Measurements from ENCODE around the gene FHAD1. TPM values are rescaled to one million over a fixed set of nuclear protein-coding genes. Genes with fewer than 3 reads are reported as not detected.

Gene FHAD1
- total and polyA plus RNA-seq, 2 donors (not counting 3 experiments of a cell fraction or from before 2014, with no cell fraction given) = 0.04 to 0.69 TPM

- Histone ChIP-seq H3K79me2 (ENCODE audit: control insufficient read depth, insufficient read depth, low read length) (no peaks in the 10 kb centered on the region), H3K9me1 (replicated peaks; ENCODE audit: control insufficient read depth, extremely low read depth, insufficient read depth, low read length) (no peaks in the 10 kb centered on the region), H3K9ac (replicated peaks; ENCODE audit: extremely low read depth, insufficient read depth, low read length) (no peak overlapping the region), H2AFZ (ENCODE audit: low read depth, low read length) (no peak overlapping the region), H3K27me3 (ENCODE audit: control insufficient read depth in 2 of 2, insufficient read depth in 2 of 2, low read length in 2 of 2) (no peaks in the 10 kb centered on the region), H3K9me3 (replicated peaks; ENCODE audit: control insufficient read depth, insufficient read depth, low read length) (no peaks in the 10 kb centered on the region), H3K36me3 (ENCODE audit: control insufficient read depth in 2 of 2, extremely low read depth in 1 of 2, insufficient read depth in 2 of 2, low read length in 2 of 2) (no peaks in the 10 kb centered on the region), H3K27ac (ENCODE audit: insufficient read depth, low read depth, low read length) (no peak overlapping the region), H3K4me1 (ENCODE audit: control insufficient read depth, extremely low read depth, insufficient read depth, low read length) (peaks cover 14% of the 10 kb centered on the region), H3K4me3 (replicated peaks in 1 of 3; ENCODE audit: insufficient read depth in 1 of 3, low read depth in 1 of 3, low read length in 3 of 3) (no peak overlapping the region), H3K4me2 (ENCODE audit: insufficient read depth, low read length) (no peak overlapping the region), H4K20me1 (replicated peaks; ENCODE audit: control insufficient read depth, extremely low read depth, insufficient read depth, low read length) (no peaks in the 10 kb centered on the region)
- TF ChIP-seq FOS (IDR thresholded peaks at IDR 0.05; ENCODE audit: borderline replicate concordance, insufficient read depth, low read length) (no peak), GATA2 (IDR thresholded peaks at IDR 0.05; ENCODE audit: insufficient read depth, insufficient read length, low read depth, low read length) (no peak), JUN (IDR thresholded peaks at IDR 0.05; ENCODE audit: borderline replicate concordance, insufficient read depth, insufficient read length, low read depth) (no peak), MYC (IDR thresholded peaks at IDR 0.05; ENCODE audit: low read depth, low read length) (no peak), POLR2A (IDR thresholded peaks at IDR 0.05; ENCODE audit: low read depth, low read length) (no peak)
- intact Hi-C loops (cut with micrococcal nuclease) (no loop called here), dilution Hi-C loops (cut with MboI; ENCODE audit: extremely low pct_ligation_motif_present, low sequenced_read_pairs) (no loop called here)
- FAIRE-seq (no peak), DNase-seq (ENCODE audit: low read depth, low spot score) (no peak)
- no TSS peak for BruUV-seq (replicated peaks)
- CTCF ChIA-PET = interaction anchor here (1.4 to 2.7 kb wide), 2 partner anchors 26 to 76 kb away, joined by 5 to 9 read pairs; no protein-coding TSS in a partner anchor
- POLR2A ChIA-PET = no interaction called here
Measured at GRCh38 chr1:15204931-15205330, 42.1 kb upstream of the FHAD1 start.

- Histone ChIP-seq H3K4me2 (ENCODE audit: insufficient read depth, low read length) (no peak overlapping the region), H3K4me1 (ENCODE audit: control insufficient read depth, extremely low read depth, insufficient read depth, low read length) (peaks cover 6% of the 10 kb centered on the region), H3K9me1 (replicated peaks; ENCODE audit: control insufficient read depth, extremely low read depth, insufficient read depth, low read length) (no peaks in the 10 kb centered on the region), H4K20me1 (replicated peaks; ENCODE audit: control insufficient read depth, extremely low read depth, insufficient read depth, low read length) (no peaks in the 10 kb centered on the region), H3K27ac (ENCODE audit: insufficient read depth, low read depth, low read length) (no peak overlapping the region), H3K79me2 (ENCODE audit: control insufficient read depth, insufficient read depth, low read length) (no peaks in the 10 kb centered on the region), H3K4me3 (replicated peaks in 1 of 3; ENCODE audit: insufficient read depth in 1 of 3, low read depth in 1 of 3, low read length in 3 of 3) (no peak overlapping the region), H2AFZ (ENCODE audit: low read depth, low read length) (no peak overlapping the region), H3K9ac (replicated peaks; ENCODE audit: extremely low read depth, insufficient read depth, low read length) (no peak overlapping the region), H3K27me3 (ENCODE audit: control insufficient read depth in 2 of 2, insufficient read depth in 2 of 2, low read length in 2 of 2) (no peaks in the 10 kb centered on the region), H3K36me3 (ENCODE audit: control insufficient read depth in 2 of 2, extremely low read depth in 1 of 2, insufficient read depth in 2 of 2, low read length in 2 of 2) (no peaks in the 10 kb centered on the region), H3K9me3 (replicated peaks; ENCODE audit: control insufficient read depth, insufficient read depth, low read length) (no peaks in the 10 kb centered on the region)
- TF ChIP-seq FOS (IDR thresholded peaks at IDR 0.05; ENCODE audit: borderline replicate concordance, insufficient read depth, low read length) = no peak
- TF ChIP-seq MYC (IDR thresholded peaks at IDR 0.05; ENCODE audit: low read depth, low read length) = no peak
- TF ChIP-seq POLR2AphosphoS5 (IDR thresholded peaks at IDR 0.05; ENCODE audit: insufficient read depth, low read depth, low read length) = no peak
- TF ChIP-seq GATA2 (IDR thresholded peaks at IDR 0.05; ENCODE audit: insufficient read depth, insufficient read length, low read depth, low read length) = no peak
- no peak for TF ChIP-seq EZH2 (IDR thresholded peaks at IDR 0.05; ENCODE audit: borderline replicate concordance, low read depth, low read length, severe bottlenecking)
- no peak for TF ChIP-seq JUN (IDR thresholded peaks at IDR 0.05; ENCODE audit: borderline replicate concordance, insufficient read depth, insufficient read length, low read depth)
- TF ChIP-seq POLR2A (IDR thresholded peaks at IDR 0.05; ENCODE audit: low read depth, low read length) = no peak
- TF ChIP-seq MAX (IDR thresholded peaks at IDR 0.05; ENCODE audit: insufficient read depth, insufficient read length) = no peak
- no peak for TF ChIP-seq CTCF (IDR thresholded peaks at IDR 0.05; ENCODE audit: extremely low read depth in 1 of 2, insufficient read depth in 1 of 2, low read depth in 1 of 2, low read length in 2 of 2)
- no TSS peak for BruUV-seq (replicated peaks)
- dilution Hi-C loops (cut with MboI; ENCODE audit: extremely low pct_ligation_motif_present, low sequenced_read_pairs) = no loop called here
- DNase-seq (ENCODE audit: low read depth, low spot score) (no peak), FAIRE-seq (no peak)
- ChIA-PET CTCF (interaction anchor here (0.8 to 1.4 kb wide), 2 partner anchors 10 to 27 kb away, joined by 3 to 5 read pairs; no protein-coding TSS in a partner anchor), POLR2A (interaction anchor here (0.7 kb wide), 2 partner anchors 17 to 77 kb away, joined by 4 to 6 read pairs; no protein-coding TSS in a partner anchor)
- intact Hi-C loops (cut with micrococcal nuclease) = no loop called here
Measured at GRCh38 chr1:15205586-15206346, 41.3 kb upstream of the FHAD1 start.

All from endothelial cell of umbilical vein (primary cell).